Lung (tissue), 12 donors: Measurements from ENCODE around the gene DCAF8L2. TPM values are rescaled to one million over a fixed set of nuclear protein-coding genes. Genes with fewer than 3 reads are reported as not detected.
A peak's percentile ranks its signal among the peaks of the same experiment; 100 is the strongest.

Experiments used
- ATAC-seq: fragments of 200-7000 bp; cut with Tn5 transposase; one replicate; pipeline ENCODE4 v1.9.1; 2020; ENCODE audit warnings: moderate number of reproducible peaks; ENCODE audit not compliant: insufficient read depth, low FRiP score
- DNase-seq, 3 donors: peaks; one replicate each; pipeline ENCODE4 v3.0.0-alpha.2; 2013 to 2017
- H3K27ac ChIP-seq, 2 donors: one replicate each; pipeline ENCODE4 v1.5.1; 2013; ENCODE audit warnings: mild to moderate bottlenecking in 2 of 2, moderate library complexity in 2 of 2, control low read depth in 1 of 2, inconsistent platforms in 1 of 2, low read depth in 1 of 2, low read length in 1 of 2
- H3K27me3 ChIP-seq, 3 donors: one replicate each; pipeline ENCODE4 v1.5.1; 2013; ENCODE audit warnings: low read length in 2 of 3; ENCODE audit not compliant: control insufficient read depth in 3 of 3, insufficient read depth in 3 of 3
- H3K36me3 ChIP-seq, 4 donors: one replicate each; pipeline ENCODE4 v1.5.1; 2013; ENCODE audit warnings: low read length in 4 of 4, mild to moderate bottlenecking in 1 of 4, moderate library complexity in 1 of 4; ENCODE audit not compliant: control insufficient read depth in 4 of 4, insufficient read depth in 4 of 4
- H3K4me1 ChIP-seq, 5 donors: one replicate each; pipeline ENCODE4 v1.5.1; 2013; ENCODE audit warnings: low read length in 5 of 5, mild to moderate bottlenecking in 2 of 5, moderate library complexity in 1 of 5; ENCODE audit not compliant: control insufficient read depth in 5 of 5, insufficient read depth in 5 of 5
- H3K4me3 ChIP-seq: one replicate; pipeline ENCODE4 v1.5.1; 2013; ENCODE audit warnings: mild to moderate bottlenecking, control low read depth, moderate library complexity
- H3K9ac ChIP-seq, 2 donors: one replicate each; pipeline ENCODE4 v1.5.1; 2013; ENCODE audit warnings: low read length in 2 of 2, control low read depth in 1 of 2; ENCODE audit not compliant: insufficient read depth in 1 of 2
- H3K9me3 ChIP-seq, 4 donors: one replicate each; pipeline ENCODE4 v1.5.1; 2013; ENCODE audit warnings: low read length in 3 of 4, mild to moderate bottlenecking in 1 of 4, moderate library complexity in 1 of 4; ENCODE audit not compliant: control insufficient read depth in 4 of 4, insufficient read depth in 3 of 4
- WGBS, 2 donors: extraction: QIAGEN DNeasy Blood & Tissue Kit; methylation state at CpG; one replicate each; pipeline ENCODE4 v1.1.7; 2013; 5-methylcytosine and 5-hydroxymethylcytosine counted together
- polyA plus RNA-seq, 2 donors: library from polyadenylated mRNA; stranded (reverse); fragments of 200-250 nt; gene quantifications; one replicate each; pipeline ENCODE4 v1.2.1, GENCODE V29; 2013
- total RNA-seq, 2 donors: library from RNA; depleted of rRNA in 1 of 2; stranded (reverse); fragments of >200 nt in 1 of 2; gene quantifications; one replicate each; pipeline ENCODE4 v1.2.1, GENCODE V29; 2014 to 2021
- TF ChIP-seq, protein P1 (sequence below): IDR thresholded peaks from 2 replicates; pipeline ENCODE4 v1.5.1; 2012; ENCODE audit warnings: mild to moderate bottlenecking; ENCODE audit errors: control extremely low read depth, extremely low read depth
- donor health status: control.
- donor health status: control.
- donor health status: Bipolar disorder and iron deficiency.
- donor health status: healthy.
- donor health status: DM: yes; HTN: yes; CAD: no.

Gene DCAF8L2
- total and polyA plus RNA-seq, 4 donors, result not detected

DNA sequence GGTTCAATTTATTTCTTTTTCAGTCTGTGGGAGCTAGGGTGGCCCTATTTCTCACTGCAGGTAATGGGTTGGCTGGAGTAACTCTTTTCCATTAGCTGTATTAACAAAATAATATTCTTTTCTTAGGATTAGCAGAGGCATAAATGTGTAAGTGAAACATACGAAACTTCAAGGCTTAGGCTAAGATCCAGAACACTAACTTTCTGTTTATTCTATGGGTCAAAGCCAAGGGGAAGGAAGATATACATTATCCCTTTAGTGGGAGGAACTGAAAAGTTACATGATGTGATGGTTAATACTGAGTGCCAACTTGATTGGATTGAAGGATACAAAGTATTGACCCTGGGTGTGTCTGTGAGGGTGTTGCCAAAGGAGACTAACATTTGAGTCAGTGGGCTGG is 66.4 kb downstream of the DCAF8L2 start:
- WGBS, 2 donors, result 31 to 81% methylated on average over 1 of the region's 1 CpG
- H3K9me3 ChIP-seq, result peaks cover 0 to 2% (median 0%) of the 10 kb centered on the region in 4 donors
- ATAC-seq (no peak), DNase-seq (peak in 2 of 3 donors; percentile 54 to 67)
- H3K9ac ChIP-seq, result no peak overlapping the region
- H3K4me1 ChIP-seq, result no peaks in the 10 kb centered on the region
- H3K36me3 ChIP-seq, result no peaks in the 10 kb centered on the region
- H3K27ac ChIP-seq, result no peak overlapping the region
- no peak overlapping the region for H3K4me3 ChIP-seq
- H3K27me3 ChIP-seq, result no peaks in the 10 kb centered on the region
- TF ChIP-seq, protein P1, sequence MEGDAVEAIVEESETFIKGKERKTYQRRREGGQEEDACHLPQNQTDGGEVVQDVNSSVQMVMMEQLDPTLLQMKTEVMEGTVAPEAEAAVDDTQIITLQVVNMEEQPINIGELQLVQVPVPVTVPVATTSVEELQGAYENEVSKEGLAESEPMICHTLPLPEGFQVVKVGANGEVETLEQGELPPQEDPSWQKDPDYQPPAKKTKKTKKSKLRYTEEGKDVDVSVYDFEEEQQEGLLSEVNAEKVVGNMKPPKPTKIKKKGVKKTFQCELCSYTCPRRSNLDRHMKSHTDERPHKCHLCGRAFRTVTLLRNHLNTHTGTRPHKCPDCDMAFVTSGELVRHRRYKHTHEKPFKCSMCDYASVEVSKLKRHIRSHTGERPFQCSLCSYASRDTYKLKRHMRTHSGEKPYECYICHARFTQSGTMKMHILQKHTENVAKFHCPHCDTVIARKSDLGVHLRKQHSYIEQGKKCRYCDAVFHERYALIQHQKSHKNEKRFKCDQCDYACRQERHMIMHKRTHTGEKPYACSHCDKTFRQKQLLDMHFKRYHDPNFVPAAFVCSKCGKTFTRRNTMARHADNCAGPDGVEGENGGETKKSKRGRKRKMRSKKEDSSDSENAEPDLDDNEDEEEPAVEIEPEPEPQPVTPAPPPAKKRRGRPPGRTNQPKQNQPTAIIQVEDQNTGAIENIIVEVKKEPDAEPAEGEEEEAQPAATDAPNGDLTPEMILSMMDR, result no peak

DNA sequence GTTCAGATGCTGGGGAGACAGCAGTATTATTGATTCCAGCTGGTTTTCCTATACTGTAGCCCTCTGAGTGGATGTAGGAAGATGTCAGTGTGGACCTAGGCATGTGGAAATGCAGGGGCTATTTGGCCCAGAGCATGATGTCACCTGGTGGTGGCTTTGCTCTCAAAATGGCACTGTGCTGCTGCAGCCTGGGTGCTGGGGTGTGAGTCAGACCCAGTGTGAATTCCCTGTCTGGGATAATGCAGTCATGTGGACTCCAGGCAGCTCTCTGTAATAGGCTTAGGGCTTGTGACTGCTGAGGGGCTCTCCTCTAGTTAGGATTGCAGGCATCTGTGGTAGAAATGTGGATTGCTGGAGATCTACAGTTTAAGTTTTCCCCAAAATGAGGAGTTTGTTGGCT is 70.7 kb downstream of the DCAF8L2 start:
- TF ChIP-seq, protein P1, result no peak
- no peak for DNase-seq
- Histone ChIP-seq H3K36me3 (no peaks in the 10 kb centered on the region), H3K4me3 (no peak overlapping the region), H3K9me3 (peaks cover 0 to 2% (median 0%) of the 10 kb centered on the region in 4 donors), H3K9ac (no peak overlapping the region), H3K4me1 (no peaks in the 10 kb centered on the region), H3K27me3 (no peaks in the 10 kb centered on the region), H3K27ac (no peak overlapping the region)
- no peak for ATAC-seq

DNA sequence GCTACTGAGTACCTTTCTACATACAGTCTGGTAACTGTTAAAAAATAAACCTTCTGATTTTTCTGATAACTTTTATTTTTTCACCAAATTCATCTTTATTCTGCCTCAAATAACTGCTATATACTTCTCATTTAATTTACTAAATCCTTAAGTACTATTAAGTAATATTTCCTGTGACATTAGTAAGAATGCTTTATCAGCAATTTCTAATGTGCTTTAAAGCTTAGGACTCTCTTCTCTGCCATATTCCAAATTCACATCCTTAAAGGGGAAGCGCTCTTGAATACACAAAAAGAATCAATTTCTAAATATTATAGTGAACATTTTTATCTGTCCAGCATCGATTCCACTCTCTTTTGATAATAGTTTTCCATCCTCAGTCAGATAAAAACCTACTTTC is 81.1 kb downstream of the DCAF8L2 start:
- Histone ChIP-seq H3K27ac (no peak overlapping the region), H3K9me3 (no peaks in the 10 kb centered on the region), H3K27me3 (peaks cover 0 to 2% (median 0%) of the 10 kb centered on the region in 3 donors), H3K4me1 (no peaks in the 10 kb centered on the region), H3K9ac (no peak overlapping the region), H3K4me3 (no peak overlapping the region), H3K36me3 (no peaks in the 10 kb centered on the region)
- TF ChIP-seq, protein P1, result no peak
- 64 to 84% methylated on average over 2 of the region's 2 CpGs for WGBS, 2 donors
- no peak for DNase-seq
- ATAC-seq, result no peak

DNA sequence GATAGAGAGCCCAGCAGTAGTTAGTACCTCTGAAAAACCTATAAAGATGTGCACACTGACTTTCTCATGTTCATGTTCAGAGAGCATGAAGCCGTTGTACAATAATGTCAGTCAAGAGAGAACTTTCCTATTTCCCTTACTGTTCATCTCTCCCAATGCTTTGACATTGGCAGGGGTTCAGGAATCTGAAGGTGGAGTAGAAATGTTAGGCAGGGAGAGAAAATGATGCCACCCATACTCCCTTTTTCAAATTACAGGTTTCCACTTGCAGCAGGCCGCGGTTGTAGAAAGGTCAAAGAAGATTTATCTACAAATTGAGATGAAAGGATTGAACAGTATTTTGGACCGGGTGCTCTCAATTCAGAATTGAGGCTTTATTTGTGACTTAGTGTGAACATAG is 84.3 kb downstream of the DCAF8L2 start:
- Histone ChIP-seq H3K9ac (no peak overlapping the region), H3K9me3 (no peaks in the 10 kb centered on the region), H3K4me1 (no peaks in the 10 kb centered on the region), H3K27ac (no peak overlapping the region), H3K36me3 (no peaks in the 10 kb centered on the region), H3K4me3 (no peak overlapping the region), H3K27me3 (peaks cover 0 to 3% (median 2%) of the 10 kb centered on the region in 3 donors)
- no peak for ATAC-seq
- DNase-seq, result no peak
- 79 to 89% methylated on average over 4 of the region's 4 CpGs for WGBS, 2 donors
- TF ChIP-seq, protein P1, result no peak
